Measurements from ENCODE around the gene WDR45B. TPM values are rescaled to one million over a fixed set of nuclear protein-coding genes. Genes with fewer than 3 reads are reported as not detected.

WDR45B gene
- total RNA-seq, 2 donors from 2014 or later = 75.3 to 79.1 TPM

- H3K9me3 ChIP-seq (ENCODE audit: control insufficient read depth, low read length) = no peaks in the 10 kb centered on the region
- WGBS, 2 experiments (ENCODE audit: insufficient coverage in 1 of 2, insufficient read length in 1 of 2) = 93 to 100% methylated on average over 3 to 20 of the region's 22 CpGs
- Mint-ChIP-seq H3K9me3 (no peaks in the 10 kb centered on the region), H3K36me3 (ENCODE audit: low read depth) (peaks cover 64% of the 10 kb centered on the region), H3K4me1 (no peaks in the 10 kb centered on the region), H3K27me3 (ENCODE audit: insufficient read depth) (no peaks in the 10 kb centered on the region), H3K27ac (no peak overlapping the region), H3K4me3 (no peak overlapping the region)
- peak; percentile 37 for TF ChIP-seq CTCF (conservative IDR thresholded peaks at IDR 0.05)
- peaks cover 68% of the 10 kb centered on the region for H3K36me3 ChIP-seq (ENCODE audit: control insufficient read depth, insufficient read depth, low read length)
- no peaks in the 10 kb centered on the region for H3K4me1 ChIP-seq (ENCODE audit: control insufficient read depth, insufficient read depth, low read length)
- no peak overlapping the region for H3K9ac ChIP-seq (ENCODE audit: extremely low read depth, low read length, poor library complexity, severe bottlenecking)
- no peak overlapping the region for H3K4me3 ChIP-seq (ENCODE audit: low read length)
- H3K27me3 ChIP-seq (ENCODE audit: control insufficient read depth, insufficient read depth, low read length, poor library complexity, severe bottlenecking) = no peaks in the 10 kb centered on the region
- no peak overlapping the region for H3K27ac ChIP-seq (ENCODE audit: low read depth, low read length)
- DNase-seq = no peak
Measured at GRCh38 chr17:82614095-82614631, 34.1 kb downstream of the WDR45B start.

GRCh38 chr17:82613283-82614094, 34.8 kb downstream of the WDR45B start:
- peak overlapping the region; percentile 24 for H3K27ac ChIP-seq (ENCODE audit: low read depth, low read length)

More at GRCh38 chr17:82613283-82614094, 34.8 kb downstream of the WDR45B start:
- Mint-ChIP-seq H3K27ac (peak overlapping the region; percentile 77), H3K9me3 (no peaks in the 10 kb centered on the region), H3K27me3 (ENCODE audit: insufficient read depth) (no peaks in the 10 kb centered on the region), H3K36me3 (ENCODE audit: low read depth) (peaks cover 63% of the 10 kb centered on the region), H3K4me3 (no peak overlapping the region), H3K4me1 (no peaks in the 10 kb centered on the region)
- H3K9ac ChIP-seq (ENCODE audit: extremely low read depth, low read length, poor library complexity, severe bottlenecking) = no peak overlapping the region
- peak; percentile 77 for DNase-seq
- WGBS, 2 experiments (ENCODE audit: insufficient coverage in 1 of 2, insufficient read length in 1 of 2) = 94 to 95% methylated on average over 37 of the region's 37 CpGs
- no peaks in the 10 kb centered on the region for H3K9me3 ChIP-seq (ENCODE audit: control insufficient read depth, low read length)
- H3K4me1 ChIP-seq (ENCODE audit: control insufficient read depth, insufficient read depth, low read length) = no peaks in the 10 kb centered on the region
- TF ChIP-seq CTCF (conservative IDR thresholded peaks at IDR 0.05) = no peak
- H3K36me3 ChIP-seq (ENCODE audit: control insufficient read depth, insufficient read depth, low read length) = peaks cover 61% of the 10 kb centered on the region
- no peaks in the 10 kb centered on the region for H3K27me3 ChIP-seq (ENCODE audit: control insufficient read depth, insufficient read depth, low read length, poor library complexity, severe bottlenecking)
- H3K4me3 ChIP-seq (ENCODE audit: low read length) = no peak overlapping the region
